Measurements from ENCODE around the gene DACH1.

DNA sequence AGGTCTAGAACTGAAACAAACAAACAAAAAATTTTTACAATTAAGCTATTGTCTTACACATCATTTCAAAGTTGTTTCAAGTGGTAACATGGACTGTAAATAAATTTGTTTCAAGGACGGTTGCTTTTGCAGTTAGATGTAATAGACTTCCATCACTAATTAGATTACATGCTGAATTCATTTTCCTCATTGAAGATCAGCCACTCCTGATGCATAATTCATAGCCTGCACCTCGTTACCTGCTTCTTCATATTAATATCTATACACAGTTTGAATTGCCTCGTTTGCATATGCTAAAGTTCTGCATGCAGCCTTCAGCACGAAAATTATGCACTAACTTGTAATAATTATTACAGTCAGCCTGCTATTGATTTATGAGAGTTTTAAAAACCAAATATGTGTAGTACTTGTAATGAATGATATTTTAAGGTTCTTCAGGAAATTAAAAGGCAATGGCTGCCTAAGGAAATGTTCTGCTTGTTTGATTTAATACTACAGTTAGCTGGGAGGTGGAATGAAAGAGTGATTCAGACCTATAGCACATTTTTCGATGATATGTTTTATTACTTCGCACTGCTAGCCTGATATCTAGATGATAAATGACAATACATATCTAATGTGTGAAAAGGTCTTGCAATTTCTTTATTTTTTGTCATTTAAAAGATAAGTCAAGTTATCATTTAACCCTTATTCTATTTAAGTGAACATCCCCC is 184.9 kb downstream of the DACH1 start:
- TF ChIP-seq POLR2AphosphoS5 (IDR thresholded peaks at IDR 0.05; ENCODE audit: low read depth) (no peak), REST (IDR thresholded peaks at IDR 0.05; ENCODE audit: insufficient replicate concordance, low read depth) (no peak), SPI1 (IDR thresholded peaks at IDR 0.05; ENCODE audit: borderline replicate concordance, low read depth) (no peak), GABPA (IDR thresholded peaks at IDR 0.05; ENCODE audit: low read depth) (no peak)
- TF ChIP-seq, protein P1, sequence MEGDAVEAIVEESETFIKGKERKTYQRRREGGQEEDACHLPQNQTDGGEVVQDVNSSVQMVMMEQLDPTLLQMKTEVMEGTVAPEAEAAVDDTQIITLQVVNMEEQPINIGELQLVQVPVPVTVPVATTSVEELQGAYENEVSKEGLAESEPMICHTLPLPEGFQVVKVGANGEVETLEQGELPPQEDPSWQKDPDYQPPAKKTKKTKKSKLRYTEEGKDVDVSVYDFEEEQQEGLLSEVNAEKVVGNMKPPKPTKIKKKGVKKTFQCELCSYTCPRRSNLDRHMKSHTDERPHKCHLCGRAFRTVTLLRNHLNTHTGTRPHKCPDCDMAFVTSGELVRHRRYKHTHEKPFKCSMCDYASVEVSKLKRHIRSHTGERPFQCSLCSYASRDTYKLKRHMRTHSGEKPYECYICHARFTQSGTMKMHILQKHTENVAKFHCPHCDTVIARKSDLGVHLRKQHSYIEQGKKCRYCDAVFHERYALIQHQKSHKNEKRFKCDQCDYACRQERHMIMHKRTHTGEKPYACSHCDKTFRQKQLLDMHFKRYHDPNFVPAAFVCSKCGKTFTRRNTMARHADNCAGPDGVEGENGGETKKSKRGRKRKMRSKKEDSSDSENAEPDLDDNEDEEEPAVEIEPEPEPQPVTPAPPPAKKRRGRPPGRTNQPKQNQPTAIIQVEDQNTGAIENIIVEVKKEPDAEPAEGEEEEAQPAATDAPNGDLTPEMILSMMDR (IDR thresholded peaks at IDR 0.05; ENCODE audit: insufficient read depth, low read length): no peak
